GM21619 (cell line): ENCODE results near the gene GPATCH4.
"Not testable (repeated sequence)": the region's sequence is repeated elsewhere in the genome, so short reads cannot be mapped to it uniquely, and the experiment has no call there.

Experiments used
- ATAC-seq: cut with Tn5 transposase; IDR thresholded peaks from one replicate; pipeline ENCODE4 v1.9.1; 2021; ENCODE audit not compliant: unreplicated experiment

Gene GPATCH4

DNA sequence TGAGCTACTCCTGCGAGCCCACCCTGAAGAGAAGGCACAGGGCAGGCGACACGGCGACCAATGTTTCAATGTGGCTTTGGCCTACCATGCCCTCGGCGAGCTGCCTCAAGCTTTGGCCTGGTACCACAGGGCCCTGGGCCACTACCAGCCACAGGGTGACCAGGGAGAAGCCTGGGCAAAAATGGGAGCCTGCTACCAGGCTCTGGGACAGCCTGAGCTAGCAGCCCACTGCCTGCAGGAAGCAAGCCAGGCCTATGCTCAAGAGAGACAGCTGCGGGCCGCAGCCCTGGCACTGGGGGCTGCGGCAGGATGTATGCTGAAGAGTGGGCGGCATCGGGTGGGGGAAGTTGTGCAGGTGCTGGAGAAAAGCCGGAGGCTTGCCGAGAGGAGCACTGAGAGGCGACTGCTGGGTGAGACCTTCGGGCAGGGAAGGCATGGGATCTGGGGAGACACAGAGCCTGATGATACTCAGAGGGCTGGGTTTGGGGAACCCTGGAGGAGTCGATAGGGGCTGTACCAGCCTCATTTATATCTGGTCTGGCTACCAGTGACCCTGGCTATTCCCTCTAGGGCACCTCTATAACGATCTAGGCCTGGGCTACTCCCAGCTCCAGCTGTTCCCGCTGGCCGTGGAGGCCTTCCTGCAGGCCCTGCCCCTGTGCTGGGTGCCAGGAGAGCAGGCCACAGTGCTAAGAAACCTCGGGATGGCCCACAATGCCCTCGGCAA, 19.5 kb downstream of the GPATCH4 start:
- no peak for ATAC-seq

DNA sequence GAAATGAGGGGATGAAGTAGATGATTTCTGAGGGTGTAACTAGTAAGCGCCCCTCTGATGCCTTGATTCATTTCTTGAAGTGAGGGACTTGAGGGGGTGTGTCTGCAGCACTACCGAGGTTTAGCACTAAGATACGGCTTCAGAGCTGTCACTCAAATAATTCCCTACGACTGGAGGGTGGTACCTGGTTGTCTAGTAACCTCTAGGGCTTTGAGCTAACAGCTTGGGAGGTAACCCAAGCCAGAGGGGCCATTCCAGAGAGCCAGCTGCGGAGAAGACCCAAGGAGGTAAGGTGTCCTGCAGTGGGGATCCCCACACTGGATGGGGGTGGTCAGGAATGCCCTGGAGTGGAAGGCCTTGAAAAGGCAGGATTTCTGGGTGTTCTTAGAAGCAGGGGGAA, 21.8 kb downstream of the GPATCH4 start, which contains the start of gene TTC24:
TSS of gene TTC24 (plus strand) at position 252 of the 400 bp plus-strand sequence. CDS start 1,642 bp downstream, outside the sequence.
- no peak for ATAC-seq

DNA sequence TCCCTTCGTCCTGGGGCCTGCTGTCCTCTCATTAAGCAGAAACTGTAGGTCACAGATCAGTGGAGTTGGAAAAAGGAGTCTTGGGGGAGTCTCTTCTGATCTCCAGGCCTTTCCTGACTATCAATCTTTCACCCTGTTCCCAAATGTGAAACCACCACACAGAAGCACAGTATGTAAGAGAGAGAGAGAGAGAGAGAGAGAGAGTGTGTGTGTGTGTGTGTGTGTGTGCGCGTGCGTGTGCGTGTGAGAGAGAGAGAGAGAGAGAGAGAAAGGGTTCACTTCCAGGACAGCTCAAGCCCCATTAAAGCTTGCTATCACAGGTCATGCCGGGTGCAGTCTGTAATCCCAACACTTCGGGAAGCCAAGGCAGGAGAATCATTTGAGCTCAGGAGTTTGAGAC, 23.2 kb downstream of the GPATCH4 start:
- no peak for ATAC-seq

GRCh38 chr1:156577550-156577949, 23.7 kb downstream of the GPATCH4 start:
- ATAC-seq: no peak

DNA sequence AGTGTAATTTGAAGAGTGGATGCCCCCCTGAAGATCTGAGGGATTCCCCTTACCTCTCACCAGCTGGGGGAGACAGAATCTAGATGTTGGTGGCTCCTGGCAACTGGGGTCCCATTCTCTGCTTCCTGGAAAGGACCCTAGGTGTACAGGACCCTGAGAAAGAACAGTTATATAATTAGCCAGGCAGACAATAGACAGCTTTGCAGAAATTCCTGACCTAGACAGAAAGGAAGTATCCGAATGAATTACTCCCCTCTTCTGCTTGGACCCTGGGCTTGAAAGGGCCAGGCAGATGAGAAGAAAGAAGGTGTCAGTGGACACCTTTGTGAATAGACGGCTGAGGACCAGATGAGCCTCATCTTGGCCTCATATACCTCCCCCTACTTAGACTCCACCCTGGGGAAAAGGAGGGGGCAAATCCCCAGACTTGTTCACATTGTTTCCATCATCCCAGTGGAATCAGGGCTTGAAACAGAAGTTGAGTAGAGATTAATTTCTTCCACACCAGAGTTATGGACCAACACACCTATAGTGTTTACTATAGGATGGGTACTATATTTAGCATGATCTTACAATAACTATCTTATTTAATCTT, 27.1 kb downstream of the GPATCH4 start:
- ATAC-seq: no peak

GRCh38 chr1:156572663-156573018, 28.6 kb downstream of the GPATCH4 start:
- ATAC-seq: no peak

- peak; percentile 79 for ATAC-seq
These were observed 29.2 kb downstream of the GPATCH4 start, which contains the start of gene IQGAP3 for GRCh38 chr1:156571919-156572662. Gene IQGAP3, minus strand, starts transcription at chr1:156572565. Its CDS starts 36 bp downstream, at chr1:156572529.

DNA sequence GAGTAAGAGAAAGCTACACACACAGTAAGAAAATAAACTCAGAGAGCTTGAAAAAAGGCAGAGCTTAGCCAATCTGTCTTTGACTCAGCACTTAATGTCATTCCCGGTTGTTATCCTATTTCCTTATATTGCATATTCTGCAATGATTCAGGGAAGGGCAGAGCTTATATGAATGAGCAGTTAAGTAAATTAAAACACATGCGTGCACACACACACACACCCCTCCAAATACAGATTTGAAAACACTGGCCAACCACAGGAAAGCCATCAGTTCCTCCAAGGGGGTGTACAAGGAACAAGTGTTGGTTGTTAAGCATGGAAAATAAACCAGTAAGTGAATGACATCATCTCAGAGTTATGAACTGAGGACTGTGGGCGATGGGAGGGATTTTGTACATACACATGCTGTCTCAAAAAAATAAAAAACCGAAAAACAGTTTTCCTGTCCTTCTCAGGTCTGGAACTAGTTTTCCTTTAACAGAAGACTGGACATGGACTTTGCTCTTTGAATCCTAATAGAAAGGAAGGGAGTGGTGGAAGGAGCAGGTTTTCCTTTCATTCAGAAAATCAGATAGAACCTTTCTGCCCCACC, 29.9 kb downstream of the GPATCH4 start:
- ATAC-seq: no peak

DNA sequence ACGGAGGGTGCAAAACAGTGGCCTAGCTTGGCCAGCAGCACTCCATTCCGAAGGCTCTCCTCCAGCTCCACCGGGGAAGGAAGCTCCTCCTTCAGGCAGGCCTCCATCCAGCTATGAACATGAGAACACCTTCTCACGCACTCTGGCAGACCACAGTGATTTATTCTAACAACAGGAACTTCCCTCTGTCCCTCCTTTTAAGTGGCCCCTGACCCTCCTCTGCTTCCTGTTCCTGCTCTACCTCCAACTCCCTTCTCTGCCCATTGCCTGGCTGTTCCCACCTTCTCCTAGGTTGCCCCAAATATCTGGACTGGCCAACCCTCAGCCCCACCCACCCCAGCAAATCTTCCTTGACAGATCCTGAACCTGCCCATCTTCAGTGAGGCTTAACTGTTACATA, 34.8 kb downstream of the GPATCH4 start:
- ATAC-seq: no peak

GRCh38 chr1:156565519-156565918, 35.8 kb downstream of the GPATCH4 start:
- ATAC-seq: no peak

DNA sequence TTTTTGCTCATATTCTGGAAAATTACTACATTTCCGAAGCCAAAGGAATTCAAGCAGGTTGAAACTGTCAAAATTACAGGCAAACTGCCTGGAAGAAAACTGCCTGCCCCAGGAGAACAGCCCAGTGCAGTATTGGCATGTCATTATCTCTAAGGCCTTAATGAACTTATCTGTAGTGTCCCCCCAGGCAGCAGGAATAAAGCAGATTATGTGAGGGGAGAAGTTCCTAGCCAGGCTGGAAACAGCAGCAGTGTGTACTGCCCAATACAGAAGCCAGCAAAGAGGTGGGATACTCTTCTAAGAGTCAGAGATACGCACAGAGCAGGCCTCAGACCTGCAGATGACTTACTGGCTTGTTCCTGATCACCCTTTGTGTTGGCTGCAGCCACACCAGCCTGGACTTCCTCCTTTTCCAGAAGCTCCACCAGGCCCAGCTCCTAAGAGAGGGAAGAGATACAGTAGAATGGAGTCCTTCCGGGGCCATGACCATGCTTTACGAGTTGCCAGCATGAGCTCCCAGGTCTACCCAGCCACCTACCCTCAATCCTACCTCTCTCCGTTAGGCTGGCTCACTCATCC, 40.6 kb downstream of the GPATCH4 start:
- ATAC-seq: no peak

- ATAC-seq: no peak
These were observed 41.4 kb downstream of the GPATCH4 start for GRCh38 chr1:156559797-156560385.

DNA sequence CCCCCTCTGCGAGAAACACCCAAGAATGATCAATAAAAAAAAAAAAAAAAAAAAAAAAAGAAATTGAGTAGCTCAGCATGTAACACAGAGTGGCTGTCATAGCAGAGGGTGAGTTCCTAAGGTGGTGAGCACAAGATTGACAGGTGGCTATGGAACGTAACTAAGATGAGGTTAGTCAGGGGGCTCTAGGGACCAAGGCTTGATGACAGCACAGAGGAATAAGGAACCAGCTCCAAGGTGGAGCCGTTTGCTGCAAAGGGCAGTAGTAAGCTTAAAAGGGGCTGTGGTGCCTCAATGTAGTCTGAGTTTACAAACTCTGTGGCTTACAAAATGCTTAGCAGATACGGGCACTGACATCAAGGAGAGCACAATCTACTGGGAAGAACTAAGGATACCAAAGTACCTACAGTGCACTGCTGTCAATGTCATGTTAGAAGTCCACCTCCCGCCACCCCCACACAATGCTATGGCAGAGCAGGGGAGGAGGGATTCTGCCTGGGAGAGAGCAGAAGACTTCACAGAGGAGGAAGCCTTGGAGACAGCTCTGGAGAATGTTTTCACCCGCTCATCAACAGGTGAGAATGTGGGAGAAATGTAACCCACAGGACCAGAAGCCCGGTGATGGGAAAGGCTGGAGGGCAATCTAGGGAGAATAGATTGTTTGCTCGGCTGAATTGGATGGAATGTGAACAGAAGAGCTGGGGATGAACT, 42.0 kb downstream of the GPATCH4 start:
- ATAC-seq: no peak

DNA sequence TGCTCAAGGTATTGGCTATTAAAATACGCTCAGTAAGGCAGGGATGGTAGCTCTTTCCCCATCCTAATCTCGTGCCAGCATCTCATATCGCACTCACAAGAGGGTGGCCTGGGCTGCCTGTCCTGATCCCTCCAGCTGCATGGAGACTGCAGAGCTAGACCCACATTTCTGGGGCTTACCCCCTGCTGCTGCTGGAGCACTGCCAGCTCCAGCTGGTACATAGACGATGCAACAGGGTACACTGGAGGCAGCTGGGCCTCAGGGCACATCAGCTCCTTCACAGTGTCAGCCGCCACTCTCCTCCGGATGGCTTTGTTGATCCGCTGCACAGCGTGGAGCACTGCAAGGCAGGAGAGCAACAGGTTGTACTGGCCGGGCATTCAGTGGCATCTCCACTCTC, 44.9 kb downstream of the GPATCH4 start:
- ATAC-seq: no peak

DNA sequence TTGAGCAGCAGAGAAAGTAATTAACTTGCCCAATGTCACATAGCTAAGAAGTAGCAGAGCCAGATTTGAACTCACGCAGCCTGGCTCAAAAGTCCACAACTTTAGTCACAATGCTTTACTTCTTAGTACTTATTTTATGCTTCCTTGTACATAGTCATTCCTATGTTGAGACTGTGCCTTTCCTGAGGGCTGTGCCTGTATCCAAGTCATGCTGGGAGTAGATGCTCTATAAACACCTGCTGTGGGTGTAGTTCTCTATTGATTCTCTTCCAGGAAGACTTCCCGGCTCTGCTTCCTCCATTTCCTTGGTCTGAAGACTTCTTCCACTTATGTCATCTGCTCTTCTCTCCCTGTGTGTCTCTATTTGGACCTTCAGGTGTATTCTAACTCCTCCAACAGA, 45.6 kb downstream of the GPATCH4 start:
- no peak for ATAC-seq

GRCh38 chr1:156554971-156555370, 46.3 kb downstream of the GPATCH4 start:
- ATAC-seq: no peak

DNA sequence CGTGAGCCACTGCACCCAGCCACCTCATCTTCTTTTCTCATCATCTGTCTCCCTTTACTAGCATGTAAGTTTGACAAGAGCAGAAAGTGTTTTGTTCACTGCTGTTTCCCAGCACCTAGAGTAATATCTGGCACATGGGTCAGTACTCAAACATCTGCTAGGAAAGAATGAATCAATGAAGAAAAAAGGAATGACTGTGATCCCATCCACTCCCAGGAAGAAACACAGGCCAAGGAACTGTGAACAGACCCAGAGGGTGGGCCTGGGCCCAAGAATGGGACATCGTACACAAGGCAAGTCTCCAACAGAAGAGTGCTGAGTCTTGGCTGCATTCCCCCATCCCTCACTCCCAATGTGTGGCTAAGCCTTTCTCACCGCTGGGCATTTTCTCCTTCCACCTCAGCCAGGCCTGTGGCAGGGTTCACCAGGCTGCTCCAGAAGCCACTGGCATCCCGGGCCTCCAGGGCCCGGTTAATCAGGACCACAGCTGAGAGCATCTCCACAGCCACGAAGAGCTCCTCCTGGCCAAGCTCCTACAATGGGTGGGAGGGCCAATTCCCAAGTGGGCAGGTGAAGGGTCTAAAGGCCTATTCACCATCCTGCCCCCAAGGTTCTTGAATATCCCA, 47.3 kb downstream of the GPATCH4 start:
- no peak for ATAC-seq

DNA sequence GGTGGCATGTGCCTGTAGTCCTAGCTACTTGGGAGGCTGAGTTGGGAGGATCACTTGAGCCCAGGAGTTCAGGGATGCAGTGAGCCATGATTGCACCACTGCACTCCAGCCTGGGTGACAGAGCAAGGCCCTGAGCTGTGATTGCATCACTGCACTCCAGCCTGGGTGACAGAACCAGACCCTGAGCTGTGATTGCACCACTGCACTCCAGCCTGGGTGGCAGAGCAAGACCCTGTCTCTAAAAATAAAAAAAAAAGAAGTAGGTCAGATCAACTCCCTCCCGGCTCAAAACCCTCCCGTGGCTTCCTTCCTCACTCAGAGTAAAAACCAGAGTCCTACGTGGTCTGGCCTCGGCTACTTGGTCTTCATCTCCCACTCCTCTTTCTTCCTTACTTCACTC, 48.3 kb downstream of the GPATCH4 start:
- ATAC-seq: not testable (repeated sequence)

GRCh38 chr1:156552518-156552917, 48.8 kb downstream of the GPATCH4 start:
- ATAC-seq: no peak

DNA sequence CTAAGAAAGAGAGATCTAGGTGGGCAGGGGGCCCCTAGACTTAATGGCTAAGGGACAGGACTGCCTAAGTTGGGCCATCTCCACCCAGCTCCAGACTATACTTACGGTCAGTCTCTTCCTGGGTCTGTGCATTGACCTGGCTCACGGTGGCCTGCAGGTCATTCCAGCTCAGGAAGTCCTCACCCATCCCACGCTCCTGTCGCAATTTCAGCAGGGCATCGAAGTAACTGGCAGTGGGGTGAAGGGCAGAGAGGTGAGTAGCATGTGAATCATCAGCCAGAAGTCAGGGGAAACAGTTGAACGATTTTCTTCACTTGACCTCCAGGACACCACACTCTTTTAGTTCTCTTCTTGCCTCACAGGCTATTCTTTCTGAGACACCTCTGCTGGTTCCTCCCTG, 49.4 kb downstream of the GPATCH4 start:
- ATAC-seq: no peak
